GM19438 (cell line): ENCODE data around the gene ESPL1.

Experiments used
- ATAC-seq: cut with Tn5 transposase; IDR thresholded peaks from one replicate; pipeline ENCODE4 v1.9.1; 2021; ENCODE audit warnings: low read depth; ENCODE audit not compliant: unreplicated experiment

Gene ESPL1

GRCh38 chr12:53254816-53255545, 13.1 kb upstream of the ESPL1 start:
- no peak for ATAC-seq

- ATAC-seq: no peak
Measured at GRCh38 chr12:53255996-53256395, 12.1 kb upstream of the ESPL1 start.

GRCh38 chr12:53258541-53259539, 9.3 kb upstream of the ESPL1 start:
- ATAC-seq: no peak

GRCh38 chr12:53259891-53260290, 8.2 kb upstream of the ESPL1 start:
- ATAC-seq: no peak

GRCh38 chr12:53265783-53266182, 2.3 kb upstream of the ESPL1 start:
- no peak for ATAC-seq

GRCh38 chr12:53267306-53267998, 647 bp upstream of the ESPL1 start:
- no peak for ATAC-seq

- ATAC-seq: no peak
Measured at GRCh38 chr12:53268630-53269562, 797 bp downstream of the ESPL1 start.

GRCh38 chr12:53274445-53274844, 6.3 kb downstream of the ESPL1 start:
- no peak for ATAC-seq

- ATAC-seq: no peak
Measured at GRCh38 chr12:53276511-53276910, 8.4 kb downstream of the ESPL1 start.

- ATAC-seq: no peak
Measured at GRCh38 chr12:53277981-53278380, 9.9 kb downstream of the ESPL1 start.

- ATAC-seq: no peak
Measured at GRCh38 chr12:53279283-53279869, 11.3 kb downstream of the ESPL1 start.

- ATAC-seq: no peak
Measured at GRCh38 chr12:53279888-53280498, 11.9 kb downstream of the ESPL1 start.

- ATAC-seq: no peak
Measured at GRCh38 chr12:53286448-53286847, 18.3 kb downstream of the ESPL1 start.

- no peak for ATAC-seq
Measured at GRCh38 chr12:53287741-53288216, 19.7 kb downstream of the ESPL1 start.

- ATAC-seq: no peak
Measured at GRCh38 chr12:53288322-53288721, 20.2 kb downstream of the ESPL1 start.

- no peak for ATAC-seq
Measured at GRCh38 chr12:53289891-53290290, 21.8 kb downstream of the ESPL1 start.

GRCh38 chr12:53290661-53291060, 22.6 kb downstream of the ESPL1 start:
- ATAC-seq: no peak

- ATAC-seq: no peak
Measured at GRCh38 chr12:53292426-53292825, 24.3 kb downstream of the ESPL1 start.
